Measurements from ENCODE around the gene GBF1.

- TF ChIP-seq, protein P1, sequence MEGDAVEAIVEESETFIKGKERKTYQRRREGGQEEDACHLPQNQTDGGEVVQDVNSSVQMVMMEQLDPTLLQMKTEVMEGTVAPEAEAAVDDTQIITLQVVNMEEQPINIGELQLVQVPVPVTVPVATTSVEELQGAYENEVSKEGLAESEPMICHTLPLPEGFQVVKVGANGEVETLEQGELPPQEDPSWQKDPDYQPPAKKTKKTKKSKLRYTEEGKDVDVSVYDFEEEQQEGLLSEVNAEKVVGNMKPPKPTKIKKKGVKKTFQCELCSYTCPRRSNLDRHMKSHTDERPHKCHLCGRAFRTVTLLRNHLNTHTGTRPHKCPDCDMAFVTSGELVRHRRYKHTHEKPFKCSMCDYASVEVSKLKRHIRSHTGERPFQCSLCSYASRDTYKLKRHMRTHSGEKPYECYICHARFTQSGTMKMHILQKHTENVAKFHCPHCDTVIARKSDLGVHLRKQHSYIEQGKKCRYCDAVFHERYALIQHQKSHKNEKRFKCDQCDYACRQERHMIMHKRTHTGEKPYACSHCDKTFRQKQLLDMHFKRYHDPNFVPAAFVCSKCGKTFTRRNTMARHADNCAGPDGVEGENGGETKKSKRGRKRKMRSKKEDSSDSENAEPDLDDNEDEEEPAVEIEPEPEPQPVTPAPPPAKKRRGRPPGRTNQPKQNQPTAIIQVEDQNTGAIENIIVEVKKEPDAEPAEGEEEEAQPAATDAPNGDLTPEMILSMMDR (optimal IDR thresholded peaks at IDR 0.05 in 1 of 3, IDR thresholded peaks at IDR 0.05 in 1 of 3, conservative IDR thresholded peaks at IDR 0.05 in 1 of 3; ENCODE audit: extremely low read depth in 1 of 3, insufficient read depth in 2 of 3, low read length in 3 of 3) = no peak
- TF ChIP-seq EZH2 (IDR thresholded peaks at IDR 0.05; ENCODE audit: low read length) = no peak
These were observed 159.2 kb downstream of the GBF1 start for GRCh38 chr10:102404361-102405107.
